Measurements from ENCODE around the gene ELOVL3.

- TF ChIP-seq EZH2phosphoT487 (IDR thresholded peaks at IDR 0.05; ENCODE audit: borderline replicate concordance, low read depth, low read length): no peak
- TF ChIP-seq, protein P1, sequence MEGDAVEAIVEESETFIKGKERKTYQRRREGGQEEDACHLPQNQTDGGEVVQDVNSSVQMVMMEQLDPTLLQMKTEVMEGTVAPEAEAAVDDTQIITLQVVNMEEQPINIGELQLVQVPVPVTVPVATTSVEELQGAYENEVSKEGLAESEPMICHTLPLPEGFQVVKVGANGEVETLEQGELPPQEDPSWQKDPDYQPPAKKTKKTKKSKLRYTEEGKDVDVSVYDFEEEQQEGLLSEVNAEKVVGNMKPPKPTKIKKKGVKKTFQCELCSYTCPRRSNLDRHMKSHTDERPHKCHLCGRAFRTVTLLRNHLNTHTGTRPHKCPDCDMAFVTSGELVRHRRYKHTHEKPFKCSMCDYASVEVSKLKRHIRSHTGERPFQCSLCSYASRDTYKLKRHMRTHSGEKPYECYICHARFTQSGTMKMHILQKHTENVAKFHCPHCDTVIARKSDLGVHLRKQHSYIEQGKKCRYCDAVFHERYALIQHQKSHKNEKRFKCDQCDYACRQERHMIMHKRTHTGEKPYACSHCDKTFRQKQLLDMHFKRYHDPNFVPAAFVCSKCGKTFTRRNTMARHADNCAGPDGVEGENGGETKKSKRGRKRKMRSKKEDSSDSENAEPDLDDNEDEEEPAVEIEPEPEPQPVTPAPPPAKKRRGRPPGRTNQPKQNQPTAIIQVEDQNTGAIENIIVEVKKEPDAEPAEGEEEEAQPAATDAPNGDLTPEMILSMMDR (conservative IDR thresholded peaks at IDR 0.05; ENCODE audit: low read length): no peak
Measured at GRCh38 chr10:102262744-102263370, 36.8 kb downstream of the ELOVL3 start.

All from OCI-LY7 (cell line).